Measurements from ENCODE around the gene TSPAN5.

TSPAN5 gene

GRCh38 chr4:98677799-98678198, 19.4 kb upstream of the TSPAN5 start:
- ChIA-PET CTCF (no interaction called here), POLR2A (no interaction called here)
- Histone ChIP-seq H3K27ac (ENCODE audit: extremely low read depth, low read depth, low read length) (no peak overlapping the region), H3K4me1 (ENCODE audit: control insufficient read depth, insufficient read depth, low read length) (peaks cover 3% of the 10 kb centered on the region; the same call in 1 of the 2 replicates), H3K9me3 (ENCODE audit: control insufficient read depth, insufficient read depth, low read depth, low read length) (no peaks in the 10 kb centered on the region), H3K4me3 (ENCODE audit: low read depth, low read length) (no peak overlapping the region), H3K36me3 (ENCODE audit: control insufficient read depth in 2 of 2, insufficient read depth in 1 of 2, low read length in 2 of 2) (no peaks in the 10 kb centered on the region)
- TF ChIP-seq ZNF510 (tag by site-specific recombination; IDR thresholded peaks at IDR 0.05; ENCODE audit: insufficient replicate concordance) (no peak), ZNF362 (tag by site-specific recombination; IDR thresholded peaks at IDR 0.05) (no peak), ATF2 (tag by site-specific recombination; IDR thresholded peaks at IDR 0.05; ENCODE audit: low read depth) (peak; percentile 61), PRDM4 (tag by site-specific recombination; IDR thresholded peaks at IDR 0.05) (no peak), HOXD13 (CRISPR knock-in tag; IDR thresholded peaks at IDR 0.05; ENCODE audit: borderline replicate concordance) (no peak)

- TF ChIP-seq ZNF449 (tag by site-specific recombination; IDR thresholded peaks at IDR 0.05), result no peak
- no peak for TF ChIP-seq ZNF404 (tag by site-specific recombination; IDR thresholded peaks at IDR 0.05)
- no peak for TF ChIP-seq ZNF664 (tag by site-specific recombination; IDR thresholded peaks at IDR 0.05)
- TF ChIP-seq TRIM28 (IDR thresholded peaks at IDR 0.05; ENCODE audit: borderline replicate concordance, low read length), result peak; percentile 49; the same call in 1 of the 2 replicates
- Histone ChIP-seq H3K4me3 (ENCODE audit: low read depth, low read length) (no peak overlapping the region), H3K36me3 (ENCODE audit: control insufficient read depth in 2 of 2, insufficient read depth in 1 of 2, low read length in 2 of 2) (no peaks in the 10 kb centered on the region), H3K4me1 (ENCODE audit: control insufficient read depth, insufficient read depth, low read length) (peaks cover 5% of the 10 kb centered on the region), H3K9me3 (ENCODE audit: control insufficient read depth, insufficient read depth, low read depth, low read length) (no peaks in the 10 kb centered on the region), H3K27ac (ENCODE audit: extremely low read depth, low read depth, low read length) (no peak overlapping the region)
- ChIA-PET POLR2A (no interaction called here), CTCF (no interaction called here)
These were observed 16.2 kb upstream of the TSPAN5 start for GRCh38 chr4:98674404-98675173.

GRCh38 chr4:98673978-98674377, 15.6 kb upstream of the TSPAN5 start:
- Histone ChIP-seq H3K9me3 (ENCODE audit: control insufficient read depth, insufficient read depth, low read depth, low read length) (no peaks in the 10 kb centered on the region), H3K4me3 (ENCODE audit: low read depth, low read length) (no peak overlapping the region), H3K36me3 (ENCODE audit: control insufficient read depth in 2 of 2, insufficient read depth in 1 of 2, low read length in 2 of 2) (no peaks in the 10 kb centered on the region), H3K4me1 (ENCODE audit: control insufficient read depth, insufficient read depth, low read length) (peaks cover 5% of the 10 kb centered on the region), H3K27ac (ENCODE audit: extremely low read depth, low read depth, low read length) (no peak overlapping the region)
- ChIA-PET CTCF (no interaction called here), POLR2A (no interaction called here)
- TF ChIP-seq ZBTB7A (tag by site-specific recombination; IDR thresholded peaks at IDR 0.05; ENCODE audit: low read depth) (no peak), ZNF391 (tag by site-specific recombination; IDR thresholded peaks at IDR 0.05; ENCODE audit: borderline replicate concordance, low read depth) (no peak), ZNF155 (tag by site-specific recombination; IDR thresholded peaks at IDR 0.05) (no peak), ZNF701 (tag by site-specific recombination; IDR thresholded peaks at IDR 0.05) (no peak), ZNF707 (tag by site-specific recombination; IDR thresholded peaks at IDR 0.05) (no peak)

Measured in HEK293 (cell line).